GM18507 (cell line): Measurements from ENCODE around the gene TMTC3.
"Not testable (repeated sequence)": the region's sequence is repeated elsewhere in the genome, so short reads cannot be mapped to it uniquely, and the experiment has no call there.

Experiments
- DNase-seq: peaks from one replicate; pipeline ENCODE4 v3.0.0; 2011; ENCODE audit warnings: low read depth; ENCODE audit not compliant: insufficient read length; ENCODE audit errors: extremely low spot score
- FAIRE-seq: peaks from 2 replicates; lab custom pipeline; 2011; peaks lifted over from hg19 to GRCh38; lab: Jason Lieb, UNC

Gene TMTC3

DNA sequence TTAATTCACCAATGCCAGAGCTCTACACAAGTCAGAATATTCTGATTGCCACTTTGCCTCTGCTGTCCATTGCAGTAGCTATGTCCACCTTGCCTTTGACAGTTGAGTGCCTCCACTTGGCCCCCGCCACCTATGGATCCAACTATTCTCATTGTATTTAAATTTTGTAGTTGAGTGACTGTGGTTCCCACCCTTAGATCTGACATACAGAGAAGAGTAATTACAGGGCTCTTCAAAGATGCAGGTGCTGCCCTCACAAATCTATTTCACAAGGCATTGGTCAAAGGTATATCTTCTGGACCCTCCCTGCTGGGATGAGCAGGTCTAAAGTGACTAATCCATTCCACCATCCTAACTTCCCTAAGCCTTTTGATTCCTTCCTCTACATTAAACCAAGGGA is 68.2 kb downstream of the TMTC3 start:
- DNase-seq, FAIRE-seq: not testable (repeated sequence)

- FAIRE-seq (no peak), DNase-seq (no peak)
These were observed 76.2 kb downstream of the TMTC3 start for GRCh38 chr12:88218293-88218692.

DNA sequence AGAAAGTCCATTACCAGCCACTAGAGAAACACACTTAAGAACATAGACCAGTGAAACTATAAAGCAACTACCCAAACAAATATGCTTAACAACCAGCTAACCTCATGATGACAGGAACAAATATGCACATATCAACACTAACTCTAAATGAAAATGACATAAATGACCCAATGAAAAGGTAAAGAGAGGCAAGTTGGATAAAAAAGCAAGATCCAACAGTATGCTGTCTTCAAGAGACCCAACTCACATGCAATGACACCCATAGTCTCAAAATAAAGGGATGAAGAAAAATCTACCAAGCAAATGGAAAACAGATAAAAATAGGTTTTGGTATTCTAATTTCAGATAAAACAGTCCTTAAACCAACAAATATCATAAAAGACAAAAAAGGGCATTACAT is 77.8 kb downstream of the TMTC3 start:
- FAIRE-seq, result no peak
- no peak for DNase-seq

- no peak for DNase-seq
- FAIRE-seq, result no peak
These were observed 81.4 kb downstream of the TMTC3 start for GRCh38 chr12:88223519-88223918.

GRCh38 chr12:88225776-88226175 is 83.7 kb downstream of the TMTC3 start:
- no peak for DNase-seq
- FAIRE-seq, result no peak

DNA sequence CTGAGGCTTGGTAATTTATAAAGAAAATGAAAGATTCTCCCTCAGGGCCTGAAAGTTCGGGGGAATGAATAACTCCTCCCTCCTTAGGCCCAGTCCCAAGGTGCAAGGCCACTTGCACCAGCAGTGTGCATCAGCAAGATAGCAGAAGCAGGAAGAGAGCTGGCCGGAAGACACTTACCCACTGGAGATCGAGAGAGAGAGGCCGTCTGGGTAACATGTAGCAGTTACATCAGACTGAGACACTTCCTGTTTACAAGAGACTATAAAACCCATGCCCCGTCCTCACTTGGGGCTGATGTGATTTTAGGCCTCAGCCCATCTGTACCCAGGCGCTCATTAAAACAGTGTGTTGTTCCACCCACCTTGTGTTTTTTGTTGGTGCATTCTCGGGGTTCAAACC is 85.2 kb downstream of the TMTC3 start:
- FAIRE-seq (no peak), DNase-seq (no peak)

DNA sequence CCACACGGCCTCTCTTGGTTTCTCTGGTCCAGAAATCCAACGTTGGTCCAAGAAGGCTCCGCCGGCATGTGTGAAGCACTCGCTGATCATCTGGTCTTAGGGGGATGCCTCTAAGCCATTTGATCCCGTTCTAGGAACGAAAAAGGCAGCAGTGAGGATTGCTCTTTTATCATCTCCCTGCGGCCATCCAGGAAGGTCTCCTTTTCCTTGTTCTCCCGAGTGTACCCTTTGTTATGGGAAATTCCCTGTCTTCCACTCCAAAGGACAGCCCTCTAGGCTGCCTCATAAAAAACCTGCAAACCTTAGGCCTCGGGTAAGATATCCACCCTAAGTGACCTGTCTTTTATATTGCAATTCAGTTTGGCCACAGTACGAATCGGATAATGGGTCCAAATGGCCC is 85.8 kb downstream of the TMTC3 start:
- FAIRE-seq (no peak), DNase-seq (no peak)

DNA sequence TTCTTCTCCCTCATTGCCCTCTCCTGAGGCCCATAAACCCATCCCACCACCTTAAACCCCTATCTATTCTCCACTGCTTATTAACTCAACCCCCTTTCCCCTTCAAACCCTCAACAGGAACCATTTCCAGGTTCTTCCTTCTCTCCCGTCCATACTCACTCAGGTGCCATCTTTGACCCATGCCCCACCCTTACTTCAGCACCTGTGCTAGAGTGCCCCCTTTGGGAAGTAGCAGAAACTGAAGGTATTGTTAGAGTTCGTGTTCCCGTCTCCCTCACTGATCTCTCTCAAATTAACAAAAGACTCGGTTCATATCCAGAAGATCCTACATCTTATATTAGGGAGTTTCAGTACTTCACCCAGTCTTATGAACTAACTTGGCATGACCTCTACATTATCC is 86.6 kb downstream of the TMTC3 start:
- no peak for FAIRE-seq
- no peak for DNase-seq

DNA sequence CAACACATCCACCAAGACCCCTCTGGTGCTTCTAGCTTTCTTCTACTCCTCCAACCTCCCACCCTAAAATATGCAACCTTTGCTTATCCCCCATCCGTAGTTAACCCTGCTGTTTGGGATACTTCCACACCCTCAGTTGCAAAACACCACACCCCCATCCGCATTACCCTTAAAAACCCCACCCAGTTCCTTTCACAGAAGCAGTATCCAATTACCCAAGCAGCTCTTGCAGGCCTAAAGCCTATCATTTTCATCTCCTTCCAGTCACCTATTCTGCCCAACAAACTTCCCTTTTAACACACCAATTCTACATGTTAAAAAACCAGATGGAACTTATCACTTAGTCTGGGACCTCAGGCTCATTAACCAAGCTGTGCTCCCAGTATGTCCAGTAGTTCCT is 88.2 kb downstream of the TMTC3 start:
- no peak for DNase-seq
- no peak for FAIRE-seq

- no peak for DNase-seq
- no peak for FAIRE-seq
These were observed 93.2 kb downstream of the TMTC3 start for GRCh38 chr12:88235183-88235833.

- DNase-seq, result no peak
- FAIRE-seq, result no peak
These were observed 95.8 kb downstream of the TMTC3 start for GRCh38 chr12:88237954-88238353.

GRCh38 chr12:88238406-88238805 is 96.3 kb downstream of the TMTC3 start:
- FAIRE-seq (no peak), DNase-seq (no peak)

- FAIRE-seq, result no peak
These were observed 99.9 kb downstream of the TMTC3 start for GRCh38 chr12:88241862-88242570.

GRCh38 chr12:88242571-88242925 is 100.4 kb downstream of the TMTC3 start:
- DNase-seq (no peak), FAIRE-seq (no peak)

More at GRCh38 chr12:88241862-88242570, 99.9 kb downstream of the TMTC3 start:
- no peak for DNase-seq

DNA sequence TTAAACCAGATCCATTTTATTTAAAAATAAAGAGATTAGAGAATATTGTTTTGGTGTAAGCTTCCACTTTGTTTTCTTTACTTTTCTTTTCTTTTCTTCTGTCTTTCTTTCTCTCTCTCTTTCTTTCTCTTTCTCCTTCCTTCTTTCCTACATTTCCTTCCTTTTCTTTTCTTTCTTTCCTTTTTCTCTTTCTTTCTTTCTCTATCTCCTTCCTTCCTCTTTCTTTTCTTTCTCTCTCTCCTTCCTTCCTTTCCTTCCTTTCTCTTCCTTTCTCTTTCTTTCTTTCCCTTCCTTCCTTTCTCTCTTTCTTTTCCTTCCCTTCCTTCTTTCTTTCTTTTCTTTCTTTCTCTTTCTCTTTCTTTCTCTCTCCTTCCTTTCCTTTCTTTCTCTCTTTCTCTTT is 100.8 kb downstream of the TMTC3 start:
- FAIRE-seq (no peak), DNase-seq (no peak)

DNA sequence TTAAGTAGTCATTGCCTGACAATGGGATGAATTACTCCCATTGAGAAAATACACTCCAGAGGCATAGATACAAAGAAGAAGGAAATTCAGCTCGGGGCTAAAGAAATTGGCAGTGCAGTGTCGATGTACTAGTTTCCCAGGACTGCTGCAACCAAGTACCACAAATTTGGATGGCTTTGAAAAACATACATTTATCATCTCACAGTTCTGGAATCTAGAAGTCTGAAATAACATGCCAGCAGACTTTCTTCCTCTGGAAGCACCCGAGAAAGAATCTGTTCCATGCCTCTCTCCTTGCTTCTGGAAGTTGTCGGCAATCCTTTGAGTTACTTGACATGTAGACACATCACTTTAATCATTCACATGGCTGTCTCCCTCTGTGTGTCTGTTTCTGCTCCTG is 101.9 kb downstream of the TMTC3 start:
- no peak for FAIRE-seq

DNA sequence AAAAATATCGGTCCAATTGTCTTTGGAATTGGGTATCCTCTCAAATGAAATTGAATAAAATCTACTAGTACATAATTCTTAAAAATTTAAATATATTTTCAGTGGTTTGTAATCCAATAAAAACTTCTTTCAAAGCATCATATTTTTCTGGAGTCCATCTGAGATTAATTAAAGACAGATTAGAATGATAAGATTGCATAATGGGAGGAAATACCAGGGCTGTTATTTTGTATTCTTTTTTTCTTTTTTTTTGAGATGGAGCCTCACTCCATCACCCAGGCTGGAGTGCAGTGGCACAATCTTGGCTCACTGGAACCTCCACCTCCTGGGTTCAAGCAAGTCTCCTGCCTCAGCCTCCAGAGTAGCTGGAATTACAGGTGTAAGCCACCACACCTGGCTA is 103.8 kb downstream of the TMTC3 start:
- FAIRE-seq, result no peak
- no peak for DNase-seq

More for the DNA sequence above, 101.9 kb downstream of the TMTC3 start:
- no peak for DNase-seq

- no peak for DNase-seq
These were observed 105.1 kb downstream of the TMTC3 start for GRCh38 chr12:88247241-88247643.

DNA sequence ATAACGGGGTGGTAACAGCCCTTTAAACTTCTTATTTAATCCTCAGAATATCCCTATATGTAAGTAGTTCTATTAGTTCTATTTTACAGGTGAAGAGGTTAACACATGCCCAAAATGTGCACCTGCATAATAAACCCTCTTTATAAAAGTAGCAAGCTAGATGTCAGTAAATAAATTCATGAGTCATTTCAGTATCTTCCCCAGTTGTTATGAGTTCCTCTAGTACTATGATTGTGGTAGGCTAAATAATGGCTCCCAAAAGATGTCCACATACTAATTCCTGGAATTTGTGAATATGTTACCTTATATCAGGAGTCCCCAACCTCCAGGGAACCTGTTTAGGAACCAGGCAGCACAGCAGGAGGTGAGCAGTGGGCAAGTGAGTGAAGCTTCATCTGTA is 106.5 kb downstream of the TMTC3 start:
- FAIRE-seq, result no peak
- DNase-seq, result no peak

More at GRCh38 chr12:88247241-88247643, 105.1 kb downstream of the TMTC3 start:
- no peak for FAIRE-seq
